Measurements from ENCODE around the gene TALDO1.

Gene TALDO1

DNA sequence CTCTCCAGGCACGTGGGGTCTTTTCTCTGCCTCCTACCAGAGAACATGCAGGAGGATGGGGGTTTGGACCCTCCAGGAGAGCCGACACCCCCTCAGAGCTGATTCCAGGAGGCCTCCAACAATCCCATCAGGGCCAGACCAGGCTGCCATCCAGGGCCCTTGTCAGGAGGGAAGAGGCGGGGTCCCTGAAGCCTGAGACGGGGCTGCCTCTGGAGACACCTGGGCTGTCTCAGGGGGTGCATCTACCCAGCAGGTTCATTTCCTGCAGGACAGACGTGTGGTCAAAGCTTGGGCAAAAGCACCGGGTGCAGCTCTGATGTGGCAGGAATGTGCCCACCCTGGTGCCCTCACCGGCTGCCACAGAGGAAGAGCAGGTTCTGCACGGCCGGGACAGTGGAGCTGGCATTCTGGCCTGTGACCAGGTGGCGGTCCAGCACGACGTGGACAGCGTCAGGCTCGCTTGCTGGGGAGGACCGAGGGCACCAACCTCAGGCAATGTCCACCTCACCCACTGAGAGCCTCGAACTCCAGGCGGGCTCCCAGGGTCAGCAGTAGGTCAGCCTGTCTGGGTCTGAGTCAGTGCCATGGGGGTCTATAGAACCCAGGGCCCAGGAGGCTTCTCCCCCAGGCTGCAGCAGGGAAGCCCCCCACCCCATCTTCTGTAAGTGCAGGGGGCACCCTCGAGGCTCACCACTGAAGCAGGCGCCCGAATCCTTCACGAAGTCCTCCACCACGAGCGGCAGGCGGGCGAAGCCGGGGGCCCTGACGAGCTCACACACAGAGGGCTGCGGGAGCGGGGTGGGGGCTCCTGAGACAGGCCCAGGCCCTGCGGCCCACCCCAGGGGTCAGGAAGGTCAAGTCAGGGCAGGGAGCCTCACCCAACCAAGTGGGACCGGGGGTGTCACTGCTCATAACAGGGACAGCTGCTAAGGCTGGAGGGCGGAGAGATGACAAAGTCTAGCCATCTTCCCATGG, 23.7 kb downstream of the TALDO1 start:
- no peak for DNase-seq

DNA sequence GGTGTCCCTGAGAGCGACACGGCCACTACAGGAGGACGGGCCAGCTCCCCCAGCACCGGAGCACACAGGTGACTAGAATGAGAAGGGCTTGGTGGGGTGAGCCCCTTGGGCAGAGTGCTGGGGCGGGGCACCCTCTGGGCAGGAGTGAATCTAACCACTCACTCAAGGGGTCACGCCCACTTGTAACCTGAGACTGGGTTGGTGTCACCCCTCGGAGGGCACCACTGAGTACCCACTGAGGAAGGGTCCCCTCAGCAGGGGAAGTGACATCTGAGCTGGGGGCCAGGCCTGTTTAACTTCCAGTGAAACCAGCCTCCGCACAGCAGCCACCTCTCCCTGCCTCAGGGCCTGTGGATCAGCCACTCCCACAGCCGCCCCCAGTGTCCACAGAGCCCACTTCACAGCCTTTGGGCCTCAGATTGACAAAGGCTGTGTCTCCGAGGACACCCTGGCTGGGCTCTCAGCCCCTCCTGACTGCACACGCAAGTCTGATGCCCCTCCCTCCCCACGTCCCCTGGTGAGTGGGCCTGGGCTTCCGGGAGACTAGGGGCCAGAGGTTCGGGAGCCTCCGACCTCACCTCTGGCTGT, 24.4 kb downstream of the TALDO1 start:
- no peak for DNase-seq

DNA sequence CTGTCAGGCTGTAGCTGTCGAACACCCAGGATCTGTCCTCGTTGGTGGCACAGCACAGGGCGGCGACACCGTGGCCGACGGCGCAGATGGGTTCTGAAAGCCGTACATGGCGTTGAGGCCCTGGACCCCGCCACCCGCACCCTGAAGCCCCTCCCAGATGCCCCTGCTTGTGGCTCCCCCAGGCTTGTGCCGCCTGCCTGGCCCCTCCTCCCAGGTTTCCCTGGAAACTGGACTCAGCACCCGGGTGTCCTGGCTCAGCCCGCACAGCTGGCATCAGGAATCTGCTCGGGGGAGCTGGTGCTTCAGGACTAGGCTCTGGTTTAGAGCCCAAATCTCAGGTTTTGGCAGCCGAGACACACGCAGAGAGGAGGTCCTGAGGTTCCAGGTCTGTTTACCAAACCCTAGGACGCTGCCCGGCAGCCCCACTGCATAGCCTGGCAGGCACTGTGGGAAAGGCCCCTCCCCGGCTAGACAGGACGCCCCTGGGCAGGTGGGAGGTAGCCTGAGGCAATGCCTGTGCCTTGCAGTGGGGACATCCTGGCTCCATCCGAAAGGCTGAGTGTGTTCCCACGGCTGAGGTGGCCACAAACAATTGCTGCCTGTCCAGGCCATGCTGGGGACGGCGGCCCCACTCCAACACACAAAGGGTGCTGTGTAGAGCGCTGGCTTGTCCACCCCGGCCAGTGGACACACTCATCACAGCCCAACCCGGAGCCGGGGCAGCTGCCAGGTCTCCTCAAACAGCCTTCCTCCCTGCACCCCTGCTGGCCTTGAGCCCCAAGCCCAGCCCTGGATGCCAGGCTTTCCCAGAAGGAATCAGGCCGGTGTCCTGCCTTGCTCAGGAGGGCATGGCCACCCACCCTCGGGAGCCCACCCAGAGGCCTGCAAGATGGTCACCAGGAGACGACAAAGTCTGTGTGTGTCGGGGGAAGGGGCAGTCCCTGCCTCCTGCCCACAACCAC, 25.4 kb downstream of the TALDO1 start:
- no peak for DNase-seq

DNA sequence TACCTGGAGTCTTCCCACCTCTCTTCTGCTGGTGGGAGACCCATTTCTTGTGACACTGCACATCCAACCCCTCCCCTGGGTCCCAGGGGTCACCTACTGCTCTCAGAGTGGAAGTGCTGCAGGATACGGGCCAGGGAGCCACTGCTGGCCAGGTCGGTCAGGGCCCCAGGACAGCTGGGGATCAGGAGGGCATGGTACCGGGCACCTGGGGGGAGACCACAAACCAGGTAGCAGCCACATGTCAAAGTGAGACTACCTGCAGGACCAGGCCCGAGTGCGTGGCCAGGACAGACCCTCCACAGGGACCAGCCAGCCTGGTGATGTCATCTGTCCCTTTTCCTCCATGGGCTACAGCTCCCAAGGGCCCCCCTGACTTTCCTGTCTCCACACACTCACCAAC, 26.2 kb downstream of the TALDO1 start:
- DNase-seq: no peak

DNA sequence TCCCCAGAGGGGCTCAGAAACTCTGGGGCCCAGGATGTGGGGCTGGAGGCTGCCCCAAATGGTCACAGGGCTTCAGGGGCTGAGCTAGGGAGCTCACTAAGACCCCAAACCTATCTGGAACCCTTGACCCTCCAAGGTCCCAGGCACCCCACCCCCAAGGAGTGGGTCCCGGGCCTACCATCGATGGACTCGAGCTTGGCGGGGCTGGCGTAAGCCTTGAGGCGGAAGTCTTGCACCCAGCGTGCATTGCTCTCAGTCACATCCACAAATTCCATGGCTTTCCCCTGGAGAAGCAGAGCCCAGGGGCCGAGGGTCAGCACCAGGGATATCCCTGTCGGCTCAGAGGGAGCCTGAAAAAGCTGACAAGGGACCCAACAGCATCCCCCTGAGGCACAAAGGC, 26.6 kb downstream of the TALDO1 start:
- no peak for DNase-seq

DNA sequence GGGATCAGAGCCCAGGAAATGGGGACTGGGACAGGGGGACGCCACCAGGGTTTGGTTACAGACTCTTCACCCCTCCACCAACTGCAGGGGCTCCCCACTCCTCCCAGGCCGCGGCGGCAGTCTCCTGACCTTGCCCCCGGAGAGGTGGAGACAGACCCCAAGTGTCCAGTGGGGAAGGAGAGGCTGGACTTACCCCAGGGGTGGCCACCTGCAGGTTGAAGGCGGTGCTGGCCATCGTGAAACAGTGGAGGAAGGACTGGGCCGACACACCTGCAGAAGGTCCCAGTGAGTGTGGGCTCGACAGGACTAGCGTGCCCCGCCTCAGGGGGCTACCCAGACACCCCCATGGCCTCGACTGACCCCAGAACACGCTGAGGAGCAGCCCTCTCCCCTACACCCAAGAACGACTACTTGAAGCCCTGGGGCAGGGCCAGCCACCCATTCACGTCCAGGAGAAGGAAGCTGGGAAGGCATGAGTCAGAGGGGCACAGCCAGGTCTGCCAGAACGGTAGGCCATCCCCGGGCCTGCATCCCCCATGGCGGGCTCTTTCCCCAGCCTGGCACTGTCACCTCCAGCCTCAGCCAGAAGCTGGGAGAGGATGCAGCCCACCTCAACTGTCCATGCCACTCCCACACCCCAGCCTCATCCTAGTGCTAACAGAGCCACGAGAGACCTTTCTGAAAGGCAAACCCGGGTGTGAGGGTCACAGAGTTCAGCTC, 27.8 kb downstream of the TALDO1 start:
- DNase-seq: no peak

DNA sequence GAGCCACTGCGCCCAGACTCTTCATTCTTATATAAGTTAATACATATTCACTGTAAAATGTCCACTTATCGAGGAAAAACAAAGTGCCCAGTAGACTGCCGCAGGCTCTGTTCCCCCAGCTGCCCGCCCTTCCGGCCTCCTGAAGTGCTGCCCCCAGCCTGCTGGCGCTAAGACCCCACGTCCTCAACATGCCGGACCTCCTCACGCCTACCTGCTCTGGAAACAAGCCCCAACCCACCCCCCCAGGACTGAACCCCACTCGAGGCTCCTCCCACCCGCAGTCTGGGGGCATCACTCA, 28.9 kb downstream of the TALDO1 start:
- DNase-seq: no peak

DNA sequence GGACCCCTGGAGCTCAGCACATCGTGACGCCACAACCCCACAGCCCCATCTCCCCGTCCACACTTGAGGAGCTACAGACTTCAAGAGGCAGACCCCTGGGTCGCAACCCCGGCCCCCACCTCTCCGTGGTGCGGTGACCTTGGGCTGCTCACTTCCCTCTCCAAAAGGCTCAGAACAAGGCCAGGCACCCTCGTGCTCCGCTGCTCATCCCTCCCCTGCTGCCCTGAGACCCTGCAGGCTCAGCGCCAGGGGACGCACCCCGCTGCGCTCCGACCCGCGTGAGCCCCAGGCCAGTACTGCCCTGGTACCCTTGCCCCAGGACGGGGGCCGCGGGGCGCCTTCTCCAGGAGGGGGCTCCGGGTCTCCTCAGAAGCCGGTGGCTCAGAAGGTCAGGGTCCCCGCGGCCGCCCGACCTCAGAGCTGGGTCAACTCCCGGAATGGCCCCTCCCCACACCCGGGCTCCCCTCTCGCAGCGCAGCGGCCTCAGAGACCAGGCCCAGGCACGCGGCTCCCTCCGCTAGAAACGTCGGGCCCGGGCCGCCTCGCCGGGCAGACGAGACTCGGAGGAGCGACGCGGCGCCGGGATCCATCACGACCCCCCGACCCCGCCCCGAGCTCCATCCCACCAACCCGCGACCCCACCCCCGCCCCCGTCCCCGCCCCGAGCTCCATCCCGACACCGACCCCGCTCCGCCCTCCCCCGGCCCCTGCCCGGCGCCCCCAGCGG, 29.5 kb downstream of the TALDO1 start:
- DNase-seq: no peak

DNA sequence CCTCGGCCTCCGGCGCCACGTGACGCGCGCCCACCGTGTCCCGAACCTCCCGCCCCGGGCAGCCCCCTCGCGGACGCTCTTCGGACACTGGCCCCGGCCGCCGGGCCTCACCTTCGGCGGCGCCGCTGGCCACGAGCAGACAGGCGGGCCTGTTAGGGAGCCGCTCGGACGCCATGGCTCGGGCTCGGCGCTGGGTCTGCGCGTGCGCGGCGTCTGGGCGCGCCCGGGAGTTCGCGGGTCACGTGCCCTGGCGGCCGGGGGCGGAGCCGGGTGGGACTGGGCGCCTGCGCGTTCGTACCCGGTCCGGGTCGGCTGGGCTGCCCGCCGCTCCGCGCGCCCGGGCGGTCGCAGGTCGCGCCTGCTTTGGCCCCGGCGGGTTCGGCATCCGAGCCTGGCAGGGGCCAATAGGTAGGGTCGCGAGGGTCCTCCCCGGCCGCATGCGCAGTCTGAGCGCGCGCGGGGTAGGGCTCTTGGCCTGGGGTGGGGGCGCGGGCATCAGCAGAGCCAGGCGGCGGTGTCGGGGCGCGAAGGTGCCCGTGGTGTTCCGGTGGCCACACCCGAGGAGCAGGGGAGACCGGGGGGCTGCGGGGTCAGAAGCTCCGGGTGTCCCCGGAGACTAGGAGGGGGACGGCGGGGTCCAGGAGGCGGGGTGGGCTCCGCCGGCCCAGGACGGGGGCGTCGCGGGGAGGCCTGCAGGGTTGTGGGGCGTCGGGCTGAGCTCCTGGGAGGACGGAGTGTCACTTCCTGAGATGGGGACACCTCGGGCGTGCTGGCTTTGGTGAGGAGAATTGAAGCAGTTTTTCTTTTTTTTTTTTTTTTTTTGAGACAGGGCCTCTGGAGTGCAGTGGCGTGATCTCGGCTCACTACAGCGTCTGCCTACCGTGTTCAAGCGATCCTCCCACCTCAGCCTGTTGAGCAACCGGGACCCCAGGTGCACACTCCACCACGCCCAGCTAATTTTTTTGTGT, 30.3 kb downstream of the TALDO1 start, which contains the start of gene GATD1:
Gene GATD1 (minus strand): TSS at position 200 of the 968 bp plus-strand sequence. CDS start 25 bp downstream, at position 175.
- DNase-seq: peak; percentile 40

DNA sequence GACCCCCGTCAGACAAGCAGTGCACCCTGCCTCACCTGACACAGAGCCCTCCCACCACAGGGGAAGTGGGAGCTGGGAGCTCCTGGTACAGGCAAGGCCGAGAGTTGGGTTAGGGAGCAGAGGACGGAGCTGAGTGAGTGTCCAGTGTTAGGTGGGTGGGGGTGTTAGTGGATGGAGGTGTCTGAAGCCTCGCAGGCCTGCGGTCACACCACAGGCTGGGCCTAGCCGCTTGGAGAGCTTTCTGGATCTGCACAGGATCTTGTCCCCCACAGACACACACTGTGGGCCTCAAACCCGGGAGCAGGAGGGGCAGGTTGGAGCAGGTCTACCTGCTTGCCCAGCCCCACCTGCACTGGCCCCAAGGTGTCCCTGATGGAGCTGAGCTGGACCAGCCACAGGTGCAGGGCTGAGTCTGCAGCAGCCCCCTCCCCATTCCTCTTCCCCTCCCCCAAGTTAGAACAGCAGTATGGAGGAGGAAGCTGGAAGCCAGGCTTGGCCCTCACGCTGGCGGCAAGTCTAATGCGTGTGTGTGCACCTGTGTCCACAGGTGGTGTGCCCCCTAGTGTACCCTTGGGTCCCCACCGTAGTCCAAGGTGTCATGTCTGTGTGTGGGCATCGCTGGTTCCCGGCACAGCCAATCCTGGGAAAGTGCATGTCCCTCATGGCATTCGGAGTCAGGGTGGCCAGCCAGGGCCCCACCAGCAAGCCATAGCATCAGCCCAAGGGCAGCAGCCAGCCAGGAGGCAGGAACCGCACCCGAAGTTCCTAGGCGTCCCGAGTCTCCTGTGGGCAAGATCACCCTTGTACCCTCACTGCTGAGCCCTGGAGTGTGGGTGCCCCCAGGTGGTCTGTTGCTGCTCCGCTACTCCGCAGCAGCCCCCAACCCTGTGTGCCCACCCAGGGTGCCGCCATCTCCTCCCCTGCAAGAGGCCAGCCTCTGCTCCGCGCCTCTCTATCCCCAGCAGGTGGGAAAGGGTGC, 32.0 kb downstream of the TALDO1 start:
- no peak for DNase-seq

DNA sequence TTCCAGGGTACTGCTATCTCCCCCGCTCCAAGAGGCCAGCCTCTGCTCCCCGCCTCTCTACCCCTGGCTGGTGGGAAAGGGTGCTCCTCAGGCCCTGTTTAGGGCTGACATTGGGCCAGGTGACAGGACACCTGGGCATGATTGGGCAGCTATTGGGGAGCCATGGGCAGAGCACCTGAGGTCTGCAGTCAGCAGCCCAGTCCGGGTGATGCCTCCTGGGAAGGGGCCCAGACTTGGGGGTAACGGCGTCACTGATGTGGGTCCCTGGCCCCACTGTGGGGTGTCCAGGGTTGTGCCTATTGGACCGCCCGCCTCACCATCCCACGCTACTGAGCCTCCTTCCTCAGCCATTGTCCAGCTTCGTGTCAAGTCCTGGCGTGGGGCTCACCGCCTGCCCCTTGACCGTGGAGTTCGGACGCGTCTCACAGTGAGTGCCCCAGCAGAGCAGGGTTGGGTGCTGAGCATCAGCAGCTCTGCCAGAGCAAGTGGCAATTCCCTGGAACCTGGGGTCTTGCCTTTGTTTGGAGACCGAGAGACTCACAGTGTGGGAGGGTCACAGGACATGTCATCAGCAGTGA, 32.8 kb downstream of the TALDO1 start:
- DNase-seq: no peak

DNA sequence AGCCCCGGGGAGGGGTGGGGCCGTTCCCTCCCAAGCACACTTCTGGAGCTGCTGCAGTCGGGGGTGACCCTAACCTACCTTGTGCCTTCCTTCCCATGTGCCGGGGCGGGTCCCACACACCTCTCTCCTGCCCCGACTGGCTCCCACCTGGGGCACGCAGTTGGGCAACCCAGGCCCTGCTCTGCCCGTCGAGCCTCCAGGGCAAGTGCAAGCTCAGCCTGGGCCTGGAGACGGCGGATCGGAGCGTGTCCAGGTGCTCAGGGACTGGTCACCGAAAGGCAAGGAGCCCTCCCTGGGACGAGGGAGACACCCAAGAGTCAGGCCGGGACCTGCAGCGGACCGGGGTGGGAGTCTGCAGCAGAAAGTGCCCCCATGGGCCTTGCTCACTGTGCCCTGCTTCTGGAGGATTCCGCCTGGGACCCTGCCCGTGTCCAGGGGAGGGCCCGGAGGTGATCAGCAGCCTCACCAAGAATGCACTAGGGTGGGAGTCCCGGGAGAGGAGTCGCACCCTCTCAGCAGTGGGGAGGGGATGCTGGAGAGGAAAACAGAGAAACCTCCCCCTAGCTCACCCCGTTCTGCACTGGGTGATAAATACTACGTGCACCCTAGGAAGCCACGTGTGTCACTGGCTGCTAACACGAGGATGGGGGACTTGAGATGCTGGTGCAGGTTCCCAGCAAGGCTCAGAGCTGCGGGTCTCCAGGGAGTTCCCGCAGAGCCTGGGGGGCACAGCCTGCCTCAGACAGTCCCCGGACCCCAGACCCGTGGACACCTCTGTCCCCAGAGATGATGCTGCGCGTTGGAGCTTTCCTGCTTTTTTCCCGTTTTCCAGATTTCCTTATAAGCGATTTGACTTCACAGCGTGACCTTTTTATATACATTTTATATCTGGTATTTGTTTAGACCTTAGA, 35.3 kb downstream of the TALDO1 start:
- DNase-seq: no peak

DNA sequence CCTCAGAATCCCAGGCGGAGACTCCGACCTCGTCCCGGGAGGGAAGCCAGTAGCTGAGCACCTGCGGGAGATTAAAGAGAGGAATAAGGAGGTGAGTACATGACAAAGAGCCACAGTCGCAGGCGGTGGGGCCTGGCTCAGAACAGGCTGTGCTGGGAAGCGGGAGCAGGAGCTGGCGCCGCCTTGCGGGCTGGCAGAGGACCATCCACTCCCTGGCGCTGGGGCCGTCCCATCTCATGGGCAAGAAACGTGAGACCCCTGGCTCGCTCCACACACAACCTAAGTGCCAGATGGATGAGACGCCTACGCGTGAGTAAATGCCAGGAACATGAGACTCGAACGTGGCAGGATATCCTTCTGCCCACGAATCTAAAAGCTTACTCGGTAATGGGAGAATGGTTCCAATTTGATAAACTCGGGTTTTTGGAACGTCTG, 36.3 kb downstream of the TALDO1 start:
- DNase-seq: peak; percentile 54

DNA sequence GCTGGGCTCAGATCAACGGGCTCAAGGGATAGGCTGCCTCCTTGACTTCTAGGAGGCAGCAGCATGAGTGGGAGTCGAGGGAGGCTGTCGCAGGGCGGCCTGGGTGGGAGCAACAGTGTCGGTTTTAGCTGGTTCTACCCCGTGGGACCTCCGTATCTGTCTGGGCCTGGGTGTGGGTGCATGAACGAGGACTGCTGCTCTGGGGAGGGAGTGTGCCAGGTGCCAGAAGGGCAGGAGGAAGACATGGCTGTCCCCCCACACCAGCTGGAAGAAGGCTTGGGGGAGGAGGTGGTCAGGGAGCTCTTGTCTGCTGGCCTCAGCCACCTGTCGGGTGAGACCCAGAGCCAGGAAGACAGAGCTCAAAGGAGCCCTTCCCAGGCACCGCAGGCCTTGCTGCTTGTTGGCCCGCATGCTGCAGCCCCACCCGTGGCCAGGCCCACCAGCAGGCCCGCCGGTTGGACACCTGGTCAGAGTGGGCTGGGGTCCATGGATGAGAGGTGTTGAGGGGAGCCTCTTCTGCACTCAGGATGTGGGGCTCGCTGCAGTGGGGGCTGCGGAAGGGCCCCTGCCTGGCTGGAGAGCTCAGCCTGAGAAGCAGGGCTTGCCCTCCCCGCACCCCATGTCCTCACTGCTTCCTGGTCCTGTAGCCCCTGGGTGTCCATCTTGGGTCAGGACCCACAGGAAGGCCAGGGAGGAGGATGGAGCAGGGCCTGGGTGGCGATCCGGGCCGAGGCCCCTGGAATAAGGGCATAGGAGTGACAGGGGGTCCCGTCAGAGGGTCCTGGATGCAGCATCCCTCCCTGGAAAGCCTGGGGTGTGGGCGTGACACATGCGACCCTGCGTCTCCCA, 39.2 kb downstream of the TALDO1 start:
- no peak for DNase-seq

DNA sequence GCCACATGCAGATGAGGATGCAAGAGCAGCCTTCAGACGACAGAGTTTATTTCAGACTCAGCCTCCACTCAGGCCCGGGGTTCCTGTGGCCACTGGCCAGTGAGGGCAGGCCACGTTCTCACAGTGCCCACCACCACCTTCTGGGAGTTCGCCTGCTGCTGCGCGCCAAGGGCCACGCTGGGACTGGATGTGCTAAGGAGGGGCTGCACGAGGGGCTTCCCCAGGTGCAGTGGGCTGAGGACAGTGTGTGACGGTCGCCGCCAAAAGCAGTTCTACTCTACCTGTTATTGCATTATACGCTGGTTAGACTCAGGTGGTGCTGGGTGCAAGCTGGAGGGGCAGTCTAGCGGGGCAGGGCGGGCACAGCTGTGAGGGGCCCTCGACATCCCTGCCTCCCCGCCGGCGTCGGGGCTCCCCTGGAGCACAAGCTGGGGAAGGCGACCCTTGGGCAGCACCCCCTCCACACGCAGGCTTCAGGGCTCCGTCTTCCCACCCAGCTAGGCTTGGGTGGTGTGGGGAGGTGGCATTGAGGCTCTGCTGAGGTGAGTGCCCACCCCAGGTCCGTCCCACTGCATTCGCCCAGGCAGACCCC, 39.9 kb downstream of the TALDO1 start:
- no peak for DNase-seq

DNA sequence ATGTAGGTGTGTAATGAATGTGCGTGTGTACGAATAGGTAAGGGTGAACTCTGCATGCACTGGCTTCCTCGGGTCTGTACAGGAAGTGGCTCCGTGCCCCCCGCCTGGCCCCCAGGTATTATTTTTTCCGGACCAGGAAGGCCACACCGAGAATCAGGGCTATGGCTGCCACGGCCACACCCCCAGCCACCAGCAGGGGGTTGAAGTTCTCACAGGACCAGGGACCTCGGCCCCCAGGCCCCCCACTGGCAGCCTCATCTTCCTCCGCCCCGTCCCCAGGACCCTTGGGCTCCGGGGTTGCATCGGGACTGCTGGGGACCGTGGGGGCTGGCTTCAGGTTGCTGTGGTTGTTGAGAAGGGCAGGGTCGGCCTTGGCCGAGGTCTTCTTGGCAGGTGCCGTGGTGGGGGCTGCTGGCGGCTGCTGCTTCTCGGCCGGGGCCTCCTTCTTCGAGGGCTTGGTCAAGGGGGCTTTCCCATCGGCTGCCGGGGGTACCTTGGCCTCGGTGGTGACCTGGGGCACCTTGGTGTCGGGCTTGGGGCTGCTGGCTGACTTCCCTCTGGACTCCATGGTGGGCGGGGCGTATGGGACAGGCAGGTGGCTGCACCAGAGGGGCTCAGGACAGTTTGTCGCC, 40.9 kb downstream of the TALDO1 start:
- DNase-seq: no peak
